Stomach (tissue), 9 donors: Measurements from ENCODE around the gene NOVA1. TPM values are rescaled to one million over a fixed set of nuclear protein-coding genes. Genes with fewer than 3 reads are reported as not detected.

Experiments
- DNase-seq, 2 donors: peaks; one replicate each; pipeline versions ENCODE4 v3.0.0 to v3.0.0-alpha.2; 2013 to 2019
- H3K27ac ChIP-seq, 5 donors: fragments of 200-600 bp in 4 of 5; sonication (generic) in 4 of 5; one replicate each; pipeline ENCODE4 v1.5.1; 2013 to 2019; ENCODE audit warnings: mild to moderate bottlenecking in 1 of 5, moderate library complexity in 1 of 5
- H3K27me3 ChIP-seq, 3 donors: fragments of 200-600 bp; sonication (generic); one replicate each; pipeline ENCODE4 v1.5.1; 2017 to 2019; ENCODE audit warnings: mixed run types in 1 of 3
- H3K36me3 ChIP-seq, 4 donors: fragments of 200-600 bp; sonication (generic); 1 replicate in 3 of 4; 2 replicates in 1 of 4; pipeline ENCODE4 v1.5.1; 2016 to 2019
- H3K4me1 ChIP-seq, 4 donors: fragments of 200-600 bp; sonication (generic); one replicate each; pipeline ENCODE4 v1.5.1; 2016 to 2019
- H3K4me3 ChIP-seq, 4 donors: fragments of 200-600 bp; sonication (generic) in 3 of 4; one replicate each; pipeline ENCODE4 v1.5.1; 2016 to 2019; ENCODE audit warnings: mild to moderate bottlenecking in 1 of 4
- H3K9me3 ChIP-seq, 4 donors: fragments of 200-600 bp; sonication (generic); one replicate each; pipeline ENCODE4 v1.5.1; 2016 to 2019
- CTCF ChIP-seq, 7 experiments: fragments of 450-650 bp in 4 of 7; fragments of 200-600 bp in 3 of 7; sonication (generic) in 3 of 7; IDR thresholded peaks; one replicate each; pipeline ENCODE4 v1.5.1; 2016 to 2019; ENCODE audit warnings: antibody characterized with exemption in 7 of 7, control low read depth in 2 of 7, mild to moderate bottlenecking in 1 of 7
- EP300 ChIP-seq: sonication (generic); formaldehyde crosslinking; IDR thresholded peaks from one replicate; pipeline ENCODE4 v1.6.1; 2017; ENCODE audit warnings: antibody characterized with exemption
- POLR2A ChIP-seq, 4 donors: fragments of 450-650 bp; IDR thresholded peaks; one replicate each; pipeline ENCODE4 v1.6.1; 2016; ENCODE audit warnings: antibody characterized with exemption in 4 of 4, control low read depth in 2 of 4, mild to moderate bottlenecking in 1 of 4, moderate library complexity in 1 of 4
- POLR2AphosphoS5 ChIP-seq, 3 donors: sonication (generic); formaldehyde crosslinking; IDR thresholded peaks; one replicate each; pipeline ENCODE4 v1.6.1; 2016; ENCODE audit warnings: antibody characterized with exemption in 3 of 3
- whole genome bisulfite sequencing, 5 donors: extraction: QIAGEN DNeasy Blood & Tissue Kit in 3 of 5; methylation state at CpG; one replicate each; pipeline versions ENCODE4 v1.1.5 to v1.1.7; 2013 to 2018; 5-methylcytosine and 5-hydroxymethylcytosine counted together
- intact Hi-C: fragments of 100-400 bp; cut with DNase I; formaldehyde crosslinking; loops from one replicate; pipeline ENCODE4 v1.15.1; 2023; ENCODE audit warnings: low total_unique reads
- polyA plus RNA-seq, 3 donors: library from polyadenylated mRNA; stranded (reverse); fragments of 200-250 nt; gene quantifications; one replicate each; pipeline ENCODE4 v1.2.3, GENCODE V29; 2013
- total RNA-seq, 5 donors: library from RNA; depleted of rRNA; stranded (reverse); fragments of >200 nt; gene quantifications; one replicate each; pipeline versions ENCODE4 v1.1.0 to v1.2.3, GENCODE V29; 2014 to 2016
- donor health status: healthy with polysubstance abuse.
- donor health status: Bipolar disorder and iron deficiency.
- donor health status: healthy.

The NOVA1 gene
- total and polyA plus RNA-seq, 8 donors = 1.0 to 25.1 (median 7.9) TPM

- H3K9me3 ChIP-seq = no peaks in the 10 kb centered on the region
- intact Hi-C loops = no loop called here
- H3K27ac ChIP-seq = no peak overlapping the region
- TF ChIP-seq POLR2A (IDR thresholded peaks at IDR 0.05) = no peak
- no peak for TF ChIP-seq EP300
- TF ChIP-seq POLR2AphosphoS5 (IDR thresholded peaks at IDR 0.05) = no peak
- TF ChIP-seq CTCF (IDR thresholded peaks at IDR 0.05) = no peak
- no peak overlapping the region for H3K4me3 ChIP-seq
- no peaks in the 10 kb centered on the region for H3K27me3 ChIP-seq
- no peak for DNase-seq
- no peaks in the 10 kb centered on the region for H3K4me1 ChIP-seq
- no peaks in the 10 kb centered on the region for H3K36me3 ChIP-seq
- WGBS, 5 donors = 89 to 95% (median 92%) methylated on average over 3 of the region's 3 CpGs
Measured at GRCh38 chr14:26486922-26487321, 110.9 kb downstream of the NOVA1 start.

DNA sequence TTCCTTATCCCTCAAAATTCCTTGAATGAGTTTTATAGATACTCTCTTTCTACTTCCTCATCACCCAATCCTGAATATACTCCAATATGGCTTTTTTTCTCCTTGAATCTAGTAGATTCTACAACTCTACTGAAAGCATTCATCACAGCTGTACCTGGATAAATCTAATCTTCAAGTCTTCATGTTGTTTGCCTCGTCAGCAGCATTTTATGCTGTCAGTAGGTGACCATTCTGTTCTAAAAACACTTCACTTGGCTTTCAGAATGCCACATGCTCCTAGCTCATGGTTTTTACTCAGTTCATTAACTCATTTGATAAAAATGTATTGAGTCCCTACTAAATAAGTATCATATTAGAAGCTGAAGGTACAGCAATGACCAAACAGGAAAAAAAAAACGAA lies 113.3 kb downstream of the NOVA1 start:
- no peaks in the 10 kb centered on the region for H3K4me1 ChIP-seq
- intact Hi-C loops = no loop called here
- H3K27ac ChIP-seq = no peak overlapping the region
- no peak overlapping the region for H3K4me3 ChIP-seq
- H3K36me3 ChIP-seq = no peaks in the 10 kb centered on the region
- no peak for DNase-seq
- TF ChIP-seq EP300 = no peak
- TF ChIP-seq POLR2AphosphoS5 (IDR thresholded peaks at IDR 0.05) = no peak
- TF ChIP-seq CTCF (IDR thresholded peaks at IDR 0.05) = no peak
- no peak for TF ChIP-seq POLR2A (IDR thresholded peaks at IDR 0.05)
- WGBS, 5 donors = 83 to 91% (median 86%) methylated on average over 2 of the region's 2 CpGs
- H3K9me3 ChIP-seq = no peaks in the 10 kb centered on the region
- no peaks in the 10 kb centered on the region for H3K27me3 ChIP-seq

DNA sequence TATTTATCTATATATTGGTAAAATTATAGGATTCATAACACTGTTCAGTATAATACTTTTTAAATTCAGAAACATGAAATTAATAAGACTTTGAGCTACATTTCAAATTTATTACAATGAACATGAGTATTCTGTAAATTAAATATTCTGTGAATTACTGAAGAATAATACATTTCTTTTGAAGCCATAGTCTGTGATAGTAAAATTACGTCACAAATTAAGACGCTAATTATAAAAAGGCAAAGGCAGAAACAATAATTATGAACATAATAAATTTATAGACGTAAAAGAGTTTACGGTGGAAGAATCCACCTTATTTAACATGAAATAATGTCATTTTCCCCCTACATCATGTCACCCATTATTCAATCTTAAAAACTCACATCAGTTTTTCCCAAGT lies 118.9 kb downstream of the NOVA1 start:
- intact Hi-C loops = no loop called here
- no peak for TF ChIP-seq POLR2A (IDR thresholded peaks at IDR 0.05)
- TF ChIP-seq CTCF (IDR thresholded peaks at IDR 0.05) = no peak
- TF ChIP-seq POLR2AphosphoS5 (IDR thresholded peaks at IDR 0.05) = no peak
- 93 to 98% (median 94%) methylated on average over 4 of the region's 4 CpGs for WGBS, 5 donors

DNA sequence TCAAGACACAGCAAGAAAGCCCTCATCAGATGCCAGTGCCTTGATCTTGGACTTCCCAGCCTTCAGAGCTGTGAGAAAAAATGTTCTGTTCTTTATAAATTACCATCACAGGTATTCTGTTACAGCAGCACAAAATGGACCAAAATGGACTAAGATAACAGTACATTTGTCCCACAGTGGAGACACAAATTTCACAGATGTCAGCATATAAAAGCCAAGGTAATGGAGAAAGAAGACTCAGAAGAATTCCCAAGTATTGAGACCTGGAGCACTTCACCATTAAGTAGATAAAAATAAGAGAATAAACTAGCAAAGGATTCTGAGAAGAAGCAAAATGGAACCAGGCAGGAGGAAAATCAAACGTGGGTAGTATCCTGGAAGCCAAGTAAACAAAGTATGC lies 131.0 kb downstream of the NOVA1 start:
- Histone ChIP-seq H3K4me3 (no peak overlapping the region), H3K36me3 (no peaks in the 10 kb centered on the region), H3K9me3 (no peaks in the 10 kb centered on the region), H3K27me3 (no peaks in the 10 kb centered on the region), H3K27ac (no peak overlapping the region), H3K4me1 (no peaks in the 10 kb centered on the region)
- 34 to 69% (median 58%) methylated on average over 1 of the region's 1 CpG for WGBS, 5 donors
- TF ChIP-seq POLR2A (IDR thresholded peaks at IDR 0.05) = no peak
- TF ChIP-seq EP300 = no peak
- no peak for TF ChIP-seq POLR2AphosphoS5 (IDR thresholded peaks at IDR 0.05)
- TF ChIP-seq CTCF (IDR thresholded peaks at IDR 0.05) = no peak
- DNase-seq = no peak
- intact Hi-C loops = no loop called here

More for the DNA sequence above, 118.9 kb downstream of the NOVA1 start:
- Histone ChIP-seq H3K9me3 (no peaks in the 10 kb centered on the region), H3K4me3 (no peak overlapping the region), H3K27me3 (no peaks in the 10 kb centered on the region), H3K36me3 (no peaks in the 10 kb centered on the region), H3K27ac (no peak overlapping the region), H3K4me1 (no peaks in the 10 kb centered on the region)
- no peak for DNase-seq
